NB4 (cell line): ENCODE data around the gene SLC38A5.

ENCODE experiments used
- POLR2A ChIP-seq: IDR thresholded peaks from 2 replicates; pipeline ENCODE4 v1.6.1; 2011; ENCODE audit warnings: mild to moderate bottlenecking; ENCODE audit not compliant: insufficient read length; ENCODE audit errors: extremely low read depth
- TF ChIP-seq, protein P1 (sequence below): IDR thresholded peaks from one replicate; pipeline ENCODE4 v1.5.1; 2012; ENCODE audit warnings: low read depth, low read length

DNA sequence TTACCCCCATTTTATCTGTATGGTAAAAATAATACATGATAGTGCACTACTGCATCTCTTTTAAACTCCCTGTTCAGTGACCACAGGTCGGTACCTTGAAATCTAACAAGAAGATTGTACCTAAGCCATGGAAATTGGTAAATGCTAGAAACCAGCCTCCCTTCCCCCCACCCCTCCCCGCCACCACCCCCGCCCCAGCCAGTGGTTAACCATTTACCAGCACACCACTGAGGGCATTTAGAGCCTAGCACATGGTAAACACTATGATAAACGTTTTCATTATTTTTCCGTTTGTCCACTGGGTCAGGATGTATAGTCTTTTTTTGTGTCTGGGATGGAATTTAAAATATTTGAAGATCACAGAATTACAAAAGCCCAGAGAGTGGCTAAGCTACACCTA is 5.2 kb upstream of the SLC38A5 start:
- TF ChIP-seq, protein P1, sequence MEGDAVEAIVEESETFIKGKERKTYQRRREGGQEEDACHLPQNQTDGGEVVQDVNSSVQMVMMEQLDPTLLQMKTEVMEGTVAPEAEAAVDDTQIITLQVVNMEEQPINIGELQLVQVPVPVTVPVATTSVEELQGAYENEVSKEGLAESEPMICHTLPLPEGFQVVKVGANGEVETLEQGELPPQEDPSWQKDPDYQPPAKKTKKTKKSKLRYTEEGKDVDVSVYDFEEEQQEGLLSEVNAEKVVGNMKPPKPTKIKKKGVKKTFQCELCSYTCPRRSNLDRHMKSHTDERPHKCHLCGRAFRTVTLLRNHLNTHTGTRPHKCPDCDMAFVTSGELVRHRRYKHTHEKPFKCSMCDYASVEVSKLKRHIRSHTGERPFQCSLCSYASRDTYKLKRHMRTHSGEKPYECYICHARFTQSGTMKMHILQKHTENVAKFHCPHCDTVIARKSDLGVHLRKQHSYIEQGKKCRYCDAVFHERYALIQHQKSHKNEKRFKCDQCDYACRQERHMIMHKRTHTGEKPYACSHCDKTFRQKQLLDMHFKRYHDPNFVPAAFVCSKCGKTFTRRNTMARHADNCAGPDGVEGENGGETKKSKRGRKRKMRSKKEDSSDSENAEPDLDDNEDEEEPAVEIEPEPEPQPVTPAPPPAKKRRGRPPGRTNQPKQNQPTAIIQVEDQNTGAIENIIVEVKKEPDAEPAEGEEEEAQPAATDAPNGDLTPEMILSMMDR = no peak
- TF ChIP-seq POLR2A = no peak
